ENCODE data around the gene ALKBH2. TPM values are rescaled to one million over a fixed set of nuclear protein-coding genes. Genes with fewer than 3 reads are reported as not detected.

ALKBH2 gene
- total RNA-seq, 4 donors from 2014 or later: 2.1 to 26.5 (median 19.1) TPM

DNA sequence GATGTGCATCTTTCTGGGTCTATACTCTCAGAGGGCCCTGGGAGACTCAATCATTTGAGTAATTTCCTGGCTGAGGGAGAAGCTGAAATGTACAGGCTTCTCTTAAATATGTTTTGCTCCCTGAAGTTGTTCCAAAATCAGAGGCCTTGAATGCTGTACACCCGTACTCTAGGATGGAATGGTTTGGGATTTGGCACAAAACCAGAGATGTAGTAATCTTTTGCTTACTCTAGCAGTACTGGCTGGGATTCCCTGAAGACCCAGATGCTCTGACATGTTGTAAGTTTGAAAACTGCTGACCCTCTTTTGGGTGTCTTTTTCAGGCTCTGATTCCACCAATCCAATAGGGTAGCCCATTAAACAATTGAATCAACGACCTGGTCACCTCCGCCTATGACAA, 33.5 kb upstream of the ALKBH2 start:
- no peak for TF ChIP-seq POLR2A (IDR thresholded peaks at IDR 0.05)
- no peak for TF ChIP-seq CTCF (IDR thresholded peaks at IDR 0.05)
- Histone ChIP-seq H3K27me3 (no peaks in the 10 kb centered on the region), H3K36me3 (no peaks in the 10 kb centered on the region), H3K4me1 (no peaks in the 10 kb centered on the region), H3K27ac (no peak overlapping the region), H3K9me3 (no peaks in the 10 kb centered on the region), H3K4me3 (no peak overlapping the region)
- no peak for DNase-seq
- intact Hi-C loops (cut with DNase I; ENCODE audit: low total_unique reads): no loop called here

GRCh38 chr12:109125791-109126190, 32.5 kb upstream of the ALKBH2 start:
- intact Hi-C loops (cut with DNase I; ENCODE audit: low total_unique reads): no loop called here
- Histone ChIP-seq H3K4me1 (no peaks in the 10 kb centered on the region), H3K27me3 (no peaks in the 10 kb centered on the region), H3K9me3 (no peaks in the 10 kb centered on the region), H3K4me3 (no peak overlapping the region), H3K36me3 (no peaks in the 10 kb centered on the region), H3K27ac (no peak overlapping the region)
- TF ChIP-seq CTCF (IDR thresholded peaks at IDR 0.05): no peak
- TF ChIP-seq POLR2A (IDR thresholded peaks at IDR 0.05): no peak
- DNase-seq: no peak

DNA sequence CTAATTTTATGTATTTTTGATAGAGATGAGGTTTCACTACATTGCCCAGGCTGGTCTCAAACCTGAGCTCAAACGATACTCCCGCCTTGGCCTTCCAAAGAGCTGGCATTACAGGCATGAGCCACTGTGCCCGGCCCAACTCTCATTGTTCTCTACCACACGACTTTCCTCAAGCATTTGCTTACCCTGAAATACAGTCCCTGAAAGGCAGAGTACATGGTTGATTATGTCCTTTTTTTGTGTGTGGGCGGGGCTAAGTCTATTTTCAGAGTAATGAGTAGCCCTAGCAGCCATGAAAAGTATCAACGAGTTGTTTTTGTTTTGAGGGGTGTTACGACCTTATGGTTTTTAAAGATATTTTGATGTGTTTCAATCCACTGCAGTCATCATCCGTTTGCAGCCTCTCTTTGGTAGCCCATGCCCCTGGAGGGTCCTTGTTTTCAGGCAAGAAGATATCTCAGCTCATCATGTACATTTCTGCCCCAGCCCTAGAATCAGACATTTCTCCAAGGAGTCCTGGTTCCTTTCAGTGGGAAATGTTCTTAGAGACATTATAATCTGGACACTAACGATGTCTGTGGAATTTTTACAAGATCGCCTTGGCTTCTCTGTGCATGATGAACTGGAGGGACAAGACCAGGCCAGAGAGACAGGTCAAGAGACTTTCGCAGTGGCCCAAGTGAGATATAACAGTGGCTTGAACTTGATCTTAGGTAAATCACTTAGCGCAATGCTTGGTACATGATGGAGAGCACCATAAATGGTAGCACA, 31.8 kb upstream of the ALKBH2 start:
- DNase-seq: no peak
- intact Hi-C loops (cut with DNase I; ENCODE audit: low total_unique reads): no loop called here
- Histone ChIP-seq H3K9me3 (no peaks in the 10 kb centered on the region), H3K27ac (no peak overlapping the region), H3K36me3 (no peaks in the 10 kb centered on the region), H3K4me1 (no peaks in the 10 kb centered on the region), H3K4me3 (no peak overlapping the region), H3K27me3 (no peaks in the 10 kb centered on the region)
- TF ChIP-seq CTCF (IDR thresholded peaks at IDR 0.05) (no peak), POLR2A (IDR thresholded peaks at IDR 0.05) (no peak)

- Histone ChIP-seq H3K4me3 (no peak overlapping the region), H3K36me3 (no peaks in the 10 kb centered on the region), H3K27ac (no peak overlapping the region), H3K27me3 (no peaks in the 10 kb centered on the region), H3K9me3 (no peaks in the 10 kb centered on the region), H3K4me1 (no peaks in the 10 kb centered on the region)
- no peak for DNase-seq
- TF ChIP-seq CTCF (IDR thresholded peaks at IDR 0.05) (no peak), POLR2A (IDR thresholded peaks at IDR 0.05) (no peak)
- intact Hi-C loops (cut with DNase I; ENCODE audit: low total_unique reads): no loop called here
Measured at GRCh38 chr12:109121346-109121880, 28.1 kb upstream of the ALKBH2 start.

GRCh38 chr12:109120557-109120956, 27.3 kb upstream of the ALKBH2 start:
- no peak overlapping the region for H3K4me3 ChIP-seq
- DNase-seq: no peak
- no peak overlapping the region for H3K27ac ChIP-seq
- intact Hi-C loops (cut with DNase I; ENCODE audit: low total_unique reads): no loop called here
- no peaks in the 10 kb centered on the region for H3K27me3 ChIP-seq
- TF ChIP-seq CTCF (IDR thresholded peaks at IDR 0.05) (no peak), POLR2A (IDR thresholded peaks at IDR 0.05) (no peak)
- no peaks in the 10 kb centered on the region for H3K4me1 ChIP-seq
- H3K9me3 ChIP-seq: no peaks in the 10 kb centered on the region
- no peaks in the 10 kb centered on the region for H3K36me3 ChIP-seq
